IMR-90 (cell line): ENCODE measurements around the gene IDH3B. TPM values are rescaled to one million over a fixed set of nuclear protein-coding genes. Genes with fewer than 3 reads are reported as not detected.

Source experiments
- ATAC-seq: fragments of 200-7000 bp; cut with Tn5 transposase; 2 replicates; pipeline ENCODE4 v1.9.1; 2020; ENCODE audit warnings: low read depth, mild to moderate bottlenecking, moderate library complexity
- BruUV-seq: library from RNA; stranded (reverse); fragments of 400-500 nt; replicated peaks from 2 replicates; lab custom pipeline; 2021; lab: Mats Ljungman, UMichigan
- CTCF ChIA-PET: fragments of 300-600 bp; formaldehyde crosslinking; extraction: SDS; loops from one replicate; lab custom pipeline; 2021; ENCODE audit warnings: antibody characterized with exemption; lab: Yijun Ruan, JAX
- POLR2A ChIA-PET: fragments of 300-600 bp; sonication (Branson Sonifier 250); formaldehyde crosslinking; loops from one replicate; lab custom pipeline; 2022; ENCODE audit warnings: antibody characterized with exemption; ENCODE audit not compliant: unreplicated experiment; lab: Charles Lee
- DNase-seq: peaks from one replicate; pipeline ENCODE4 v3.0.0; 2013
- H2AFZ ChIP-seq: replicated peaks from 2 replicates; pipeline ENCODE3; 2013; ENCODE audit warnings: low read length, mild to moderate bottlenecking; ENCODE audit not compliant: poor library complexity
- H2AK5ac ChIP-seq: 2 replicates; pipeline ENCODE4 v1.6.1; 2013; ENCODE audit warnings: low read depth, low read length, inconsistent platforms
- H2AK9ac ChIP-seq: replicated peaks from 2 replicates; pipeline ENCODE3; 2013; ENCODE audit warnings: mild to moderate bottlenecking, low read depth, low read length, moderate library complexity; ENCODE audit not compliant: poor library complexity
- H2BK120ac ChIP-seq: 2 replicates; pipeline ENCODE4 v1.6.1; 2013; ENCODE audit warnings: low read depth, low read length, inconsistent platforms
- H2BK15ac ChIP-seq: 3 replicates; pipeline ENCODE4 v1.6.1; 2013; ENCODE audit warnings: low read depth, low read length, inconsistent platforms
- H2BK20ac ChIP-seq: 2 replicates; pipeline ENCODE4 v1.6.1; 2013; ENCODE audit warnings: low read depth, mild to moderate bottlenecking, inconsistent platforms, low read length, moderate library complexity
- H2BK5ac ChIP-seq: 2 replicates; pipeline ENCODE4 v1.6.1; 2013; ENCODE audit warnings: mild to moderate bottlenecking, low read depth, low read length, inconsistent platforms; ENCODE audit not compliant: poor library complexity, severe bottlenecking
- H3K14ac ChIP-seq: replicated peaks from 2 replicates; pipeline ENCODE4 v1.6.1; 2013; ENCODE audit warnings: low read depth, low read length, inconsistent platforms
- H3K18ac ChIP-seq: 2 replicates; pipeline ENCODE4 v1.6.1; 2013; ENCODE audit warnings: low read depth, low read length, control low read depth
- H3K23ac ChIP-seq: 2 replicates; pipeline ENCODE4 v1.6.1; 2013; ENCODE audit warnings: low read depth, low read length, inconsistent platforms
- H3K27ac ChIP-seq: 2 replicates; pipeline ENCODE4 v1.5.1; 2013; ENCODE audit warnings: mild to moderate bottlenecking, control low read depth, low read length; ENCODE audit not compliant: insufficient read depth
- H3K27me3 ChIP-seq: 2 replicates; pipeline ENCODE4 v1.6.1; 2013; ENCODE audit warnings: low read length; ENCODE audit not compliant: control insufficient read depth, insufficient read depth
- H3K36me3 ChIP-seq: 2 replicates; pipeline ENCODE4 v1.6.1; 2013; ENCODE audit warnings: low read length, mixed read lengths; ENCODE audit not compliant: control insufficient read depth, insufficient read depth
- H3K4ac ChIP-seq: 2 replicates; pipeline ENCODE4 v1.6.1; 2013; ENCODE audit warnings: low read depth, low read length, inconsistent platforms
- H3K4me1 ChIP-seq: 2 replicates; pipeline ENCODE4 v1.6.1; 2013; ENCODE audit warnings: low read length, mixed read lengths; ENCODE audit not compliant: control insufficient read depth, insufficient read depth
- H3K4me2 ChIP-seq: 2 replicates; pipeline ENCODE4 v1.6.1; 2013; ENCODE audit warnings: low read depth, mild to moderate bottlenecking, control low read depth, low read length, moderate library complexity
- H3K4me3 ChIP-seq: 2 replicates; pipeline ENCODE4 v1.5.1; 2013; ENCODE audit warnings: low read depth, mild to moderate bottlenecking, control low read depth, low read length, moderate library complexity; ENCODE audit not compliant: insufficient read depth
- H3K56ac ChIP-seq: 2 replicates; pipeline ENCODE4 v1.6.1; 2013; ENCODE audit warnings: low read length, inconsistent platforms; ENCODE audit not compliant: insufficient read depth; ENCODE audit errors: extremely low read depth
- H3K79me1 ChIP-seq, 2 experiments: 2 replicates each; pipeline ENCODE4 v1.6.1; 2013; ENCODE audit warnings: low read length in 2 of 2, inconsistent platforms in 1 of 2, low read depth in 1 of 2
- H3K9ac ChIP-seq: 2 replicates; pipeline ENCODE4 v1.6.1; 2013; ENCODE audit warnings: low read depth, low read length, control low read depth
- H3K9me1 ChIP-seq: 2 replicates; pipeline ENCODE4 v1.6.1; 2013; ENCODE audit warnings: low read length, inconsistent platforms; ENCODE audit not compliant: insufficient read depth
- H3K9me3 ChIP-seq: 2 replicates; pipeline ENCODE4 v1.6.1; 2013; ENCODE audit warnings: low read length; ENCODE audit not compliant: control insufficient read depth, insufficient read depth
- H4K20me1 ChIP-seq: 2 replicates; pipeline ENCODE4 v1.6.1; 2013; ENCODE audit warnings: low read length, inconsistent platforms; ENCODE audit not compliant: insufficient read depth
- H4K5ac ChIP-seq: 2 replicates; pipeline ENCODE4 v1.6.1; 2013; ENCODE audit warnings: mild to moderate bottlenecking, low read depth, low read length, control low read depth
- H4K8ac ChIP-seq, 2 experiments: 2 replicates each; pipeline ENCODE4 v1.6.1; 2013; ENCODE audit warnings: low read depth in 2 of 2, low read length in 2 of 2, control low read depth in 1 of 2, inconsistent platforms in 1 of 2
- H4K91ac ChIP-seq: 2 replicates; pipeline ENCODE4 v1.6.1; 2013; ENCODE audit warnings: low read depth, low read length, inconsistent platforms; ENCODE audit not compliant: insufficient read depth
- ELK1 ChIP-seq: fragments of 150-350 bp; IDR thresholded peaks from 2 replicates; pipeline ENCODE4 v1.6.1; 2016; ENCODE audit warnings: low read depth, mild to moderate bottlenecking, low read length, moderate library complexity, borderline replicate concordance
- FOS ChIP-seq: fragments of 150-350 bp; IDR thresholded peaks from 2 replicates; pipeline ENCODE4 v1.6.1; 2016; ENCODE audit warnings: low read depth, low read length
- MAZ ChIP-seq: IDR thresholded peaks from 2 replicates; pipeline ENCODE4 v1.6.1; 2012; ENCODE audit warnings: low read depth, mild to moderate bottlenecking, low read length, improper control_type of control experiment, moderate library complexity, borderline replicate concordance
- MXI1 ChIP-seq: IDR thresholded peaks from 2 replicates; pipeline ENCODE4 v1.6.1; 2012; ENCODE audit warnings: low read depth, mild to moderate bottlenecking, low read length, moderate library complexity, borderline replicate concordance
- NFE2L2 ChIP-seq: fragments of 150-350 bp; IDR thresholded peaks from 2 replicates; pipeline ENCODE4 v1.6.1; 2016; ENCODE audit warnings: low read depth, mild to moderate bottlenecking, low read length
- POLR2A ChIP-seq: IDR thresholded peaks from 2 replicates; pipeline ENCODE4 v1.6.1; 2012; ENCODE audit warnings: mild to moderate bottlenecking, low read depth, low read length
- RAD21 ChIP-seq: IDR thresholded peaks from 2 replicates; pipeline ENCODE4 v1.6.1; 2012; ENCODE audit warnings: low read length, improper control_type of control experiment
- RCOR1 ChIP-seq: IDR thresholded peaks from 2 replicates; pipeline ENCODE4 v1.6.1; 2012; ENCODE audit warnings: mild to moderate bottlenecking, low read length, improper control_type of control experiment; ENCODE audit not compliant: insufficient replicate concordance
- RFX5 ChIP-seq: IDR thresholded peaks from 2 replicates; pipeline ENCODE4 v1.8.0; 2012; ENCODE audit warnings: low read depth, mild to moderate bottlenecking, low read length, moderate library complexity
- SMC3 ChIP-seq: fragments of 150-350 bp; IDR thresholded peaks from 2 replicates; pipeline ENCODE4 v1.6.1; 2016; ENCODE audit warnings: low read depth, mild to moderate bottlenecking, antibody characterized with exemption, low read length, moderate library complexity
- USF2 ChIP-seq: fragments of 150-350 bp; IDR thresholded peaks from 2 replicates; pipeline ENCODE4 v1.6.1; 2017; ENCODE audit warnings: mild to moderate bottlenecking, antibody characterized with exemption, low read length, low read depth
- WGBS, 2 experiments: methylation state at CpG; one replicate each; pipeline versions ENCODE4 v1.1.5 to v1.1.7; 2013; ENCODE audit warnings: missing lambda C conversion rate in 2 of 2; ENCODE audit not compliant: insufficient read length in 1 of 2; ENCODE audit errors: extremely low coverage in 2 of 2; 5-methylcytosine and 5-hydroxymethylcytosine counted together
- dilution Hi-C: fragments of 300-500 bp; cut with HindIII; formaldehyde crosslinking; loops from one replicate; pipeline ENCODE4 v1.14.3; 2018; ENCODE audit warnings: low sequenced_read_pairs; ENCODE audit not compliant: unreplicated experiment
- in situ Hi-C: fragments of 300-500 bp; cut with MboI; formaldehyde crosslinking; loops from 3 replicates; pipeline ENCODE4 v1.14.3; 2019; ENCODE audit warnings: low sequenced_read_pairs, inconsistent platforms, mixed read lengths
- intact Hi-C: fragments of 100-400 bp; cut with micrococcal nuclease; formaldehyde crosslinking; loops from 2 replicates; pipeline ENCODE4 v1.10.0; 2022
- polyA plus RNA-seq, 3 experiments: library from polyadenylated mRNA; depleted of rRNA; stranded (reverse); fragments of >200 nt; gene quantifications; 2 replicates each; pipeline ENCODE4 v1.2.3, GENCODE V29; 2012; ENCODE audit warnings: low replicate concordance in 1 of 3
- total RNA-seq: library from RNA; depleted of rRNA; stranded (reverse); fragments of >200 nt; gene quantifications from 2 replicates; pipeline ENCODE4 v1.2.3, GENCODE V29; 2012

The IDH3B gene
- total and polyA plus RNA-seq, 2 of the 4 experiments (the other 2 are of a cell fraction), result 151 to 160 TPM

GRCh38 chr20:2610326-2610725 is 53.7 kb downstream of the IDH3B start:
- BruUV-seq, result no TSS peak

More at GRCh38 chr20:2610326-2610725, 53.7 kb downstream of the IDH3B start:
- Histone ChIP-seq H3K36me3 (no peaks in the 10 kb centered on the region), H2BK5ac (no peak overlapping the region), H3K27ac (no peak overlapping the region), H2AK5ac (no peak overlapping the region), H3K4me2 (no peak overlapping the region), H2BK120ac (no peak overlapping the region), H3K9ac (no peak overlapping the region), H4K20me1 (no peaks in the 10 kb centered on the region), H4K8ac (no peak overlapping the region), H3K4ac (no peak overlapping the region), H4K5ac (no peak overlapping the region), H3K79me1 (no peaks in the 10 kb centered on the region), H3K27me3 (peaks cover 5% of the 10 kb centered on the region), H4K91ac (no peak overlapping the region), H3K18ac (no peak overlapping the region), H2AFZ (no peak overlapping the region), H3K4me1 (no peaks in the 10 kb centered on the region), H3K23ac (no peak overlapping the region), H3K4me3 (no peak overlapping the region), H3K14ac (no peak overlapping the region), H2BK15ac (no peak overlapping the region), H2BK20ac (no peak overlapping the region), H3K9me3 (peaks cover 2% of the 10 kb centered on the region; the same call in 1 of the 2 replicates), H3K56ac (no peak overlapping the region), H2AK9ac (no peak overlapping the region), H3K9me1 (no peaks in the 10 kb centered on the region)
- WGBS, 2 experiments, result 58% methylated on average over 3 of the region's 6 CpGs; no CpG with 5 or more reads in 1 of the 2 experiments
- ChIA-PET CTCF (no interaction called here), POLR2A (no interaction called here)
- in situ Hi-C loops (no loop called here), intact Hi-C loops (no loop called here), dilution Hi-C loops (no loop called here)
- ATAC-seq (no peak), DNase-seq (no peak)
- TF ChIP-seq RCOR1, result no peak
- no peak for TF ChIP-seq NFE2L2
- no peak for TF ChIP-seq MXI1
- TF ChIP-seq ELK1, result no peak
- TF ChIP-seq SMC3, result no peak
- TF ChIP-seq MAZ, result no peak
- no peak for TF ChIP-seq RAD21
- TF ChIP-seq RFX5, result no peak
- TF ChIP-seq POLR2A, result no peak
- TF ChIP-seq USF2, result no peak
- TF ChIP-seq FOS, result no peak
